ENCODE measurements around the gene CFAP157.

CFAP157 gene

GRCh38 chr9:127765418-127765817 is 58.6 kb downstream of the CFAP157 start:
- DNase-seq: no peak

Measured in stimulated activated CD4-positive, alpha-beta T cell treated with anti-CD3 and anti-CD28 coated beads, Interleukin-1b, Interleukin-23, amount 100 ng/mL, for 48 hours (primary cell).